DMS 273 (cell line): Measurements from ENCODE around the gene ZNF175.
"Not testable (repeated sequence)": the region's sequence is repeated elsewhere in the genome, so short reads cannot be mapped to it uniquely, and the experiment has no call there.

Experiments used
- DNase-seq: peaks from one replicate; lab custom pipeline; 2025; ENCODE audit not compliant: unreplicated experiment; lab: John Stamatoyannopoulos, UW

ZNF175 gene

DNA sequence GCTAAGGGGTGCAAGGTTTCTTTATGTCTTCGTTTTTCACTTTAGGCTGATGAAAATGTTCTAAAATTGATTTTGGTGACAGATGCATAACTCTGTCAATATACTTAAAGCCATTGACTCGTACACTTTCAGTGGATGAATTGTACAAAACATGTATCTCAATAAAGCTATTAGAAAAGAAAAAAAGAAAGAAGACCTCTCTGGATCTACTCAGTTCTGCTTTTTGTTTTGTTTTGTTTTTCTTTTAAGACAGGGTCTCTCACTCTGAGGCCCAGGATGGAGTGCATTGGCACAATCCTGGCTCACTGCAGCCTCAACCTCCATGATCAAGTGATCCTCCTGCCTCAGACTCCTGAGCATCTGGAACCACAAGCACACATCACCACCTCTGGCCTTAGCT is 55.6 kb downstream of the ZNF175 start:
- DNase-seq = no peak

DNA sequence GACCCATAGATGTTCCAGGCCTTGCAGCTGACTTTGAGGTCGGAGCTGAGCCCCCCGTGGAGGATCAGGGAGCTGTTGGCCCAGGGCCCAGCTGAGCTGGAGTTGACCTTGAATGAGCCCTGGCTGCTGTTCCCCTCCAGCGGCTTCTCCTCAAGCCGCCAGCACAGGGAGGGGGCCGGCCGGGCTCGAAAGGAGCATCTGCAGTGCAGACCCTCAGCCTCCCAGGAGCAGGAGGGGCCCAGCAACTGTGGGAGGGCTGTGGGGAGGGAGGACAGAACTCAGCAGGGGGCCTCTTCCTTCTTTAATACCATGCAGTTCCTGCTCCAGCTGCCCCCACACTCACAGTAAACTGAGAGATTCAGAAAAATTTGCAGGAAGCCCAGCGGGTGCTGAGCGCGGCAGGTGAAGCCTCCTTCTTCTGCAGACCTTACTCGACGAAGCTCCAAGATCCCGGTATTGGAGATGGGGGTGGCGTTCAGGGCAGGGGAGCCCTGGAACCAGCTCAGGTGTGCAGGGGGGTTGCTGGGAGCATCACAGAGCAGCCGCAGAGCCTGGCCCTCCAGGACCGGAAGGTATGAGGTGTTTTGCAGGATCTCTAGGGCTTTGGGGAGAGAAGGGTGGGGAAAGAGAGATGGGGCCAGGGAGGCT is 56.5 kb downstream of the ZNF175 start:
- DNase-seq = no peak

DNA sequence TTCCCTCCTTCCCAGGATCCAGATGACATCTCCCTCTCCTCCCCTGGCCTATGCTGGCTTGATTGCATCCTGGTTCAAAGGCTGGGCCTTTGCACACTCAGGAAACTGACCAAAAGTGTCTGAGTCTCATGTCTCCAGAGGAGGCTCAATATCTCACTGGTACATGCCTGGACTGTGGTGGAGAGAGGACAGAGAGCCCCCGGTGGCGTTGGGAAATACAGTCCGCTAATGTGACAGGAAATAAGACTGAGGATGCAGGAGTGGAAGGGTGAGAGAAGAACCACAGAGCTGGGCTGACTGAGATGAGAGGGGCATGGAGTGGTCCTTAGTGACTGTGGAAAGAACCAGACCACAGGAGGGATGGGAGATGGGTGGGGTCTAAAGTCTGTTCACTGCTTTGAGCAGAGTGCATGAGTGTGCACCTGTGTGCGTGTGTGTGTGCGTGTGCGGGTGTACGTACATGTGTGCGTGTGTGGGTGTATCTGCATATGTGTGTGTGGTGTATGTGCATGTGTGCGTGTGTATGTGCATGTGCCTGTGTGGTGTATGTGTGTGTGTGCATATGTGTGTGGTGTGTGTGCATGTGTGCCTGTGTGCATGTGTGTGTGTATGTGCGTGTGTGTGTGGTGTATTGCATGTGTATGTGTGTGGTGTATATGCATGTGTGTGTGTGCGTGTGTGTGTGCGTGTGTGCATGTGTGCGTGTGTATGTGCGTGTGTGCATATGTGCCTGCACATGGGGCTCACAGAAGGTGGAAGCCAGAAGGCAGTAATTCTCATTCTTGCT is 57.3 kb downstream of the ZNF175 start:
- DNase-seq = no peak

DNA sequence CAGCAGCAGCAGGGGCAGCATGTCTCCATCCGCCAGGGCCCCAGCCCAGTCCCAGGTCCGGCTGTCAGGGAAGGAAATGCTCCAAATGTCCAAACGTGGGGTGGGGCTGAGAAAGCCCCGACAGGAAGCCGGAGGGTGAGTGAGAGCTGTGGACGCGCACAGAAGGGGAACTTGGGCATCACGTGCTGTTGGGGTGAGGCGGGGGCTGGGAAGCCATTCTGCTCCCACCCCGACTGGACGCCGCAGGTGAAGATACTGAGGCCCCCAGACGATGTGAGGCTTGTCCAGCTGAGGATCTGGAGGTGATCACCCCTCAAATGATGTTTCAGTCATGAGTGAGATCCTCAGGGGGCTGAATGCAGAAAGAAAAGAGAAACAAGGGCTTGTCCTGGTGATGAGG is 59.2 kb downstream of the ZNF175 start, which contains the start of gene SIGLEC5:
SIGLEC5 (minus strand) TSS at position 87 of the 400 bp plus-strand sequence; CDS start at position 21, 66 bp downstream.
- not testable (repeated sequence) for DNase-seq

DNA sequence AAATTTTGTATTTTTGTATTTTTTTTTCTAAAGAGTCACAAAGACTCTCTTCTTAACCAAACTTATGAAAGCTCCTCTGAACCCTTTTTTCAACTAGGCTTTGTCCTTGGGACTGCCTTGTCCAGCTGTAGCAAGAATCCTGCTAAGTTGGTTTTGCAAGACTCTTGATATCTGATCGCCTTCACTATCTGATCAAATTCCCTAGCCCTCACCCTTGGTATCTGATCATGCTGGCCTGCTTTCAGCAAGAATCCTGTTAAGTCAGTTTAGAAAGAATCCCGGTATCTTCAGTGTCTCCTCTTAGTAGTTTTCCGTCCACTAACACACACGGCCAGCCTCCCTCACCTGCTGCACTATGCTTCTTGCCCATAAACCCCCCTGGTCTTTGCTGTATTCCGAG is 61.0 kb downstream of the ZNF175 start:
- no peak for DNase-seq

DNA sequence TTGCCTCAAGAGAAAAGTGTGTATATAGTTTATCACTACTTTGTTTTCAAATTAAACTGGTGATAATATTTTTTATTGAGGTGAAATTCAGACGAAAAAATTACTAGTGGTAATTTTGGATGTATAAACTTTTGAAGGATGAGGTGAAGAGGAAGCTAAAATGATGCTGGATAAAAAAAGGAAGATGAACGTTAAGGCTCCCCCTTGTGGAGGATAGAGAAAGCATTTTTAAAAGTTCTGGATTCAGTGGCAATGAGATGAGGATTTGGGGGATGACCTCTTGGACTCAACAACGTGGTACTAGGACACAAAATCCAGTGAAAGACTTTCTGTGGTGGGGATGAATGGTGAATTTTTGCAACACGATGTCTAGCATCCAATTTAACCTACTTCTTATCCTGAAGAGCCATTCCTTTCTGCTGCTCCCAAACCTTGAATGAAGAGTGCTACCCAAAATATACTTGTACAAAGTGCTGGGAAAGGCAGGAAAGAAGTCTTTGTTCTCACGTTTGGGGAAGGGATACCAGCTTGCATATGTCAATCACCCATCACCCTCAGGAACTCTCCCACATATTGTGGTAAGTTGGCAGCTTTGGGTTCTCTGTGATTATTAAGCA is 66.4 kb downstream of the ZNF175 start:
- DNase-seq = peak; percentile 45

DNA sequence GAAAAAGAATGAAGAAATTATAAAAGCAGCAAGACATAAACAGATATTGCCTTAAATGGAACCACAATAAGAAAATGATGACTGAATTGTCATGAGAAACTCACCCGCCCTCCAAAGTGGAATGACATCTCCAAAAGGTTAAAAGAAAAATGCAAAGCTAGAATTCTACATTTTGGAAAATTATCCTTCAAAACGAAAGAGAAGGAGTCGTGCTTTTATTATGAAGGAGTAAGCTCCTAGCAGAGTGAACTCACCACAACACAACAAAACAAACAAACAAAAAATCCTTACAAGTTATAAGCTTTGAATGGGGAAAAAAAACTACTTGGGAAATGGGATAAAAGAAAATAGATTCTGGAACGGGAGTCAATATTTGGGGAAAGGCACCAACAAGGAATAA is 68.8 kb downstream of the ZNF175 start:
- no peak for DNase-seq

DNA sequence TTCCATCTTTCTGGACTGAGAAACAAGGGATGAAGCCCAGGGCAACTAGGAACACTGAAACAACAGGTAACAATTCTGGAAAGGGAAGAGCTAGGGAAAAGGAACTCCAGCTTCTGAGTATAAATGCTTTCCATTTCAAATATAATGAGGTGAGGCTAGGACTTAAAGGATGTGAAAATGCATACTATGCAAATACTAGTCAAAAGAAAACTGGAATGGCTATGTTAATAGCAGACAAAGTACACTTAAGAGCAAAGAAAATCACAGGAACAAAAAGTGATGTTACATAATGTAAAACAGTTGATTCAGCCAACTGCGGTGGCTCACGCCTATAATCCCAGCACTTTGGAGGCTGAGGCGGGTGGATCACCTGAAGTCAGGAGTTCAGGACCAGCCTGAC is 69.3 kb downstream of the ZNF175 start:
- DNase-seq = no peak

DNA sequence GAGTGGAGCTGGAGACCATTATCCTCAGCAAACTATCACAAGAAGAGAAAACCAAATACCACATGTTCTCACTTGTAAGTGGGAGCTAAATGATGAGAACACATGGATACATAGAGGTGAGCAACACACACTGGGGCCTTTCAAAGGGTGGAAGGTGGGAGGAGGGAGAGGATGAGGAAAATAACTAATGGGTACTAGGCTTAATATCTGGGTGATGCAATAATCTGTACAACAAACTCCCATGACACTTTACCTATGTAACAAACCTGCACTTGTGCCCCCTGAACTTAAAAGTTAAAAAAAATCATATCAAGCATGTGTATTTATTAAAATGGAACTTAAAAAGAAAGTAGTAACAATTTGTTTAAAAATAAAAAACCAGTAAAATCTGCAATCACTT is 70.6 kb downstream of the ZNF175 start:
- no peak for DNase-seq
